Pancreas (tissue), 10 donors: ENCODE results near the gene ZNF784. TPM values are rescaled to one million over a fixed set of nuclear protein-coding genes. Genes with fewer than 3 reads are reported as not detected.

Source experiments
- ATAC-seq, 4 donors: fragments of 200-7000 bp; cut with Tn5 transposase; one replicate each; pipeline versions ENCODE4 v1.8.0 to v1.9.1; 2020; ENCODE audit warnings: mild to moderate bottlenecking in 4 of 4, moderate library complexity in 4 of 4
- DNase-seq, 6 donors: peaks; one replicate each; pipeline ENCODE4 v3.0.0-alpha.2; 2020
- FAIRE-seq: peaks from 2 replicates; lab custom pipeline; 2012; peaks lifted over from hg19 to GRCh38; lab: Jason Lieb, UNC
- H3K27ac ChIP-seq, 4 donors: fragments of 200-600 bp; sonication (generic); 1 replicate in 3 of 4; 2 replicates in 1 of 4; pipeline versions ENCODE4 v1.5.0 to v1.8.0; 2020
- H3K27me3 ChIP-seq, 4 donors: fragments of 200-600 bp; one replicate each; pipeline ENCODE4 v1.8.0; 2021
- H3K36me3 ChIP-seq, 3 donors: fragments of 200-600 bp; sonication (generic) in 1 of 3; one replicate each; pipeline versions ENCODE4 v1.5.0 to v1.8.0; 2020 to 2021
- H3K4me1 ChIP-seq, 3 donors: fragments of 200-600 bp; one replicate each; pipeline ENCODE4 v1.8.0; 2021
- H3K4me3 ChIP-seq, 4 donors: fragments of 200-600 bp; sonication (generic) in 2 of 4; one replicate each; pipeline versions ENCODE4 v1.5.0 to v1.8.0; 2020 to 2021
- H3K9me3 ChIP-seq, 4 donors: fragments of 200-600 bp; one replicate each; pipeline ENCODE4 v1.8.0; 2021
- CTCF ChIP-seq, 4 donors: fragments of 200-600 bp; sonication (generic) in 3 of 4; IDR thresholded peaks; one replicate each; pipeline versions ENCODE4 v1.5.0 to v1.8.0; 2021; ENCODE audit warnings: antibody characterized with exemption in 4 of 4
- WGBS, 2 donors: extraction: QIAGEN DNeasy Blood & Tissue Kit; methylation state at CpG; one replicate each; pipeline ENCODE4 v1.1.7; 2013; 5-methylcytosine and 5-hydroxymethylcytosine counted together
- intact Hi-C, 3 donors: fragments of 100-400 bp; cut with DNase I; formaldehyde crosslinking; loops; one replicate each; pipeline versions ENCODE4 v1.11.1 to v1.14.2; 2022
- polyA plus RNA-seq, 2 donors: library from polyadenylated mRNA; stranded (reverse); fragments of 200-250 nt; gene quantifications; one replicate each; pipeline ENCODE4 v1.2.3, GENCODE V29; 2013
- total RNA-seq, 6 donors: library from RNA; stranded (reverse); fragmentation: NEBNext Ultra II Directional in 4 of 6; extraction: Animal tissue kit (Norgen Biotek cat#: 25700) in 4 of 6; gene quantifications; one replicate each; pipeline versions ENCODE4 v1.2.1 to v1.2.4, GENCODE V29; 2021 to 2023
- donor health status: healthy with polysubstance abuse.
- donor health status: DM: no; HTN: no; CAD: no; lungs with moderate emphysema.
- donor health status: DM: no; HTN: no; CAD: no.
- donor health status: control.
- donor health status: control.
- donor health status: Bipolar disorder and iron deficiency.
- donor health status: DM: yes; HTN: yes; CAD: no.
- donor health status: DM: no; HTN: no; CAD: no.
- donor health status: DM: no; HTN: no; CAD: no.
- donor health status: DM: yes; HTN: yes; CAD: no.

The ZNF784 gene
- total and polyA plus RNA-seq, 8 donors: 3.7 to 12.9 (median 5.1) TPM

GRCh38 chr19:55641426-55642152 lies 17.2 kb upstream of the ZNF784 start:
- no peaks in the 10 kb centered on the region for H3K9me3 ChIP-seq
- intact Hi-C loops: no loop called here
- FAIRE-seq (no peak), DNase-seq (peak in 2 of 6 donors; percentile 17 to 18), ATAC-seq (peak in 3 of 4 donors; percentile 1 to 2 (median 2))
- H3K27ac ChIP-seq: peak overlapping the region; percentile 64 to 89 (median 82)
- TF ChIP-seq CTCF (IDR thresholded peaks at IDR 0.05): no peak
- H3K4me3 ChIP-seq: peak overlapping the region; percentile 63 to 86 (median 71)
- peaks cover 7 to 13% (median 10%) of the 10 kb centered on the region in 3 donors for H3K4me1 ChIP-seq
- WGBS, 2 donors: 1 to 2% methylated on average over 25 of the region's 25 CpGs
- no peaks in the 10 kb centered on the region for H3K27me3 ChIP-seq
- no peaks in the 10 kb centered on the region for H3K36me3 ChIP-seq

GRCh38 chr19:55640577-55641425 lies 16.4 kb upstream of the ZNF784 start, which contains the start of gene ZNF580:
Gene ZNF580 (plus strand): TSS chr19:55641002. CDS start chr19:55642509, 1,507 bp downstream.
- H3K27ac ChIP-seq: peak within 1 kb of the TSS; percentile 64 to 89 (median 82)
- no peaks in the 10 kb centered on the region for H3K36me3 ChIP-seq
- ATAC-seq (peak; percentile 65 to 72 (median 70)), DNase-seq (peak; percentile 54 to 91 (median 72)), FAIRE-seq (no peak)
- H3K4me3 ChIP-seq: peak within 1 kb of the TSS; percentile 63 to 86 (median 71)
- WGBS, 2 donors: 0 to 1% methylated on average over 65 to 89 of the region's 89 CpGs
- peaks cover 13 to 18% (median 14%) of the 10 kb centered on the region in 3 donors for H3K4me1 ChIP-seq
- TF ChIP-seq CTCF (IDR thresholded peaks at IDR 0.05): no peak
- H3K9me3 ChIP-seq: no peaks in the 10 kb centered on the region
- intact Hi-C loops: no loop called here
- H3K27me3 ChIP-seq: no peaks in the 10 kb centered on the region

GRCh38 chr19:55640043-55640576 lies 15.7 kb upstream of the ZNF784 start:
- Histone ChIP-seq H3K4me1 (peaks cover 13 to 22% (median 14%) of the 10 kb centered on the region in 3 donors), H3K27me3 (no peaks in the 10 kb centered on the region), H3K36me3 (no peaks in the 10 kb centered on the region), H3K9me3 (no peaks in the 10 kb centered on the region), H3K27ac (peak overlapping the region; percentile 64 to 89 (median 82)), H3K4me3 (peak overlapping the region; percentile 63 to 86 (median 71))
- DNase-seq (peak; percentile 41 to 87 (median 69)), FAIRE-seq (no peak), ATAC-seq (peak; percentile 25 to 38 (median 32))
- peak in 1 of 4 donors; percentile 18 for TF ChIP-seq CTCF (IDR thresholded peaks at IDR 0.05)
- 14 to 19% methylated on average over 38 of the region's 38 CpGs for WGBS, 2 donors
- intact Hi-C loops: no loop called here

- H3K27me3 ChIP-seq: no peaks in the 10 kb centered on the region
- WGBS, 2 donors: 87 to 91% methylated on average over 6 of the region's 6 CpGs
- no peak overlapping the region for H3K27ac ChIP-seq
- H3K9me3 ChIP-seq: no peaks in the 10 kb centered on the region
- no peak for ATAC-seq
- intact Hi-C loops: no loop called here
- no peak for FAIRE-seq
- peak in 1 of 4 donors; percentile 20 for TF ChIP-seq CTCF (IDR thresholded peaks at IDR 0.05)
- DNase-seq: peak in 4 of 6 donors; percentile 4 to 55 (median 36)
- no peaks in the 10 kb centered on the region for H3K36me3 ChIP-seq
- no peak overlapping the region for H3K4me3 ChIP-seq
- peaks cover 11 to 22% (median 13%) of the 10 kb centered on the region in 3 donors for H3K4me1 ChIP-seq
Measured at GRCh38 chr19:55638864-55639359, 14.5 kb upstream of the ZNF784 start.
